Chondrocyte (in vitro differentiated cells): Measurements from ENCODE around the gene NLRP3. TPM values are rescaled to one million over a fixed set of nuclear protein-coding genes. Genes with fewer than 3 reads are reported as not detected.
"Not testable (repeated sequence)": the region's sequence is repeated elsewhere in the genome, so short reads cannot be mapped to it uniquely, and the experiment has no call there.

ENCODE experiments used
- DNase-seq: peaks from one replicate; pipeline ENCODE4 v3.0.0; 2021; ENCODE audit warnings: mixed read lengths, low spot score
- H3K27ac Mint-ChIP-seq: one replicate; pipeline ENCODE4 v1.8.0; 2021; ENCODE audit warnings: mild to moderate bottlenecking, moderate library complexity, mixed read lengths; ENCODE audit not compliant: unreplicated experiment
- H3K27me3 Mint-ChIP-seq: 2 replicates; pipeline ENCODE4 v1.8.0; 2021; ENCODE audit warnings: low read depth, mixed read lengths
- H3K36me3 Mint-ChIP-seq: 2 replicates; pipeline ENCODE4 v1.8.0; 2021; ENCODE audit warnings: low read depth, mixed read lengths
- H3K4me1 Mint-ChIP-seq: 2 replicates; pipeline ENCODE4 v1.8.0; 2021; ENCODE audit warnings: low read depth, mild to moderate bottlenecking, mixed read lengths
- H3K4me3 Mint-ChIP-seq: one replicate; pipeline ENCODE4 v1.8.0; 2021; ENCODE audit warnings: mild to moderate bottlenecking, moderate library complexity, mixed read lengths; ENCODE audit not compliant: unreplicated experiment
- H3K9me3 Mint-ChIP-seq: 2 replicates; pipeline ENCODE4 v1.8.0; 2021; ENCODE audit warnings: low read depth, mixed read lengths
- total RNA-seq: library from RNA; stranded (reverse); gene quantifications from 3 replicates; pipeline ENCODE4 v1.2.1, GENCODE V29; 2021
- TF ChIP-seq, protein P1 (sequence below): fragments of 200-600 bp; sonication (generic); IDR thresholded peaks from 2 replicates; pipeline ENCODE4 v1.5.0; 2021; ENCODE audit warnings: antibody characterized with exemption, mild to moderate bottlenecking, moderate library complexity

Gene NLRP3
- total RNA-seq, 1 donor from 2014 or later: 0.15 TPM

DNA sequence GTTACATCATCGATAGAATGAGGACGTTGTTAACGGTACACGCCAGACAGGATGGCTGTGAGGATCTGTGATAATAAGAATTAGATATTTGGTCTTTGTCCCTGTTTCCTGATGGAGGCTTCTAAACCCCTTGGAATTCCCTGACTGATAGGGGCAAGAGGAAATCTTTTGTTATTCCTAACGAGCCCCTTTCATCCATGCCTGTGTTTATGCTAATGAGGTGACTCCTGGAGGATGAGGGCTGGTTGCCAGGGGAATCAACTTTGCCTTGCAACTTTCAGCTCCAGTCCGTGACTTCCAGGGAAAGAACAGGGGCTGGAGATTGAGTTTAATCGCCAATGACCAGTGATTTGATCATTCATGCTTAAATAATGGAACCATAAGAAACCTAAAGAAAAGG, 39.3 kb upstream of the NLRP3 start:
- H3K36me3 Mint-ChIP-seq: peaks cover 8% of the 10 kb centered on the region
- no peak overlapping the region for H3K4me3 Mint-ChIP-seq
- H3K4me1 Mint-ChIP-seq: peaks cover 6% of the 10 kb centered on the region
- H3K27ac Mint-ChIP-seq: no peak overlapping the region
- H3K9me3 Mint-ChIP-seq: peaks cover 12% of the 10 kb centered on the region
- DNase-seq: no peak
- TF ChIP-seq, protein P1, sequence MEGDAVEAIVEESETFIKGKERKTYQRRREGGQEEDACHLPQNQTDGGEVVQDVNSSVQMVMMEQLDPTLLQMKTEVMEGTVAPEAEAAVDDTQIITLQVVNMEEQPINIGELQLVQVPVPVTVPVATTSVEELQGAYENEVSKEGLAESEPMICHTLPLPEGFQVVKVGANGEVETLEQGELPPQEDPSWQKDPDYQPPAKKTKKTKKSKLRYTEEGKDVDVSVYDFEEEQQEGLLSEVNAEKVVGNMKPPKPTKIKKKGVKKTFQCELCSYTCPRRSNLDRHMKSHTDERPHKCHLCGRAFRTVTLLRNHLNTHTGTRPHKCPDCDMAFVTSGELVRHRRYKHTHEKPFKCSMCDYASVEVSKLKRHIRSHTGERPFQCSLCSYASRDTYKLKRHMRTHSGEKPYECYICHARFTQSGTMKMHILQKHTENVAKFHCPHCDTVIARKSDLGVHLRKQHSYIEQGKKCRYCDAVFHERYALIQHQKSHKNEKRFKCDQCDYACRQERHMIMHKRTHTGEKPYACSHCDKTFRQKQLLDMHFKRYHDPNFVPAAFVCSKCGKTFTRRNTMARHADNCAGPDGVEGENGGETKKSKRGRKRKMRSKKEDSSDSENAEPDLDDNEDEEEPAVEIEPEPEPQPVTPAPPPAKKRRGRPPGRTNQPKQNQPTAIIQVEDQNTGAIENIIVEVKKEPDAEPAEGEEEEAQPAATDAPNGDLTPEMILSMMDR: no peak
- peaks cover 12% of the 10 kb centered on the region for H3K27me3 Mint-ChIP-seq

DNA sequence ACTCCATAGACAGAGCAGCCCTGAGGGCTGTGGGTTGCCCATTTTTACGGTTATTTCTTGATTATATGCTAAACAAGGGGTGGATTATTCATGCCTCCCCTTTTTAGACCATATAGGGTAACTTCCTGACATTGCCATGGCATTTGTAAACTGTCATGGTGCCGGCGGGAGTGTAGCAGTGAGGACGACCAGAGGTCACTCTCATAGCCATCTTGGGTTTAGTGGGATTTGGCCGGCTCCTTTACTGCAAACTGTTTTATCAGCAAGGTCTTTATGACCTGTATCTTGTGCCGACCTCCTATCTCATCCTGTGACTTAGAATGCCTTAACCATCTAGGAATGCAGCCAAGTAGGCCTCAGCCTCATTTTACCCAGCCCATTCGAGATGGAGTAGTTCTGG, 38.3 kb upstream of the NLRP3 start:
- peaks cover 12% of the 10 kb centered on the region for H3K9me3 Mint-ChIP-seq
- H3K36me3 Mint-ChIP-seq, H3K4me1 Mint-ChIP-seq, H3K27ac Mint-ChIP-seq, DNase-seq, H3K4me3 Mint-ChIP-seq: not testable (repeated sequence)
- peaks cover 12% of the 10 kb centered on the region for H3K27me3 Mint-ChIP-seq

DNA sequence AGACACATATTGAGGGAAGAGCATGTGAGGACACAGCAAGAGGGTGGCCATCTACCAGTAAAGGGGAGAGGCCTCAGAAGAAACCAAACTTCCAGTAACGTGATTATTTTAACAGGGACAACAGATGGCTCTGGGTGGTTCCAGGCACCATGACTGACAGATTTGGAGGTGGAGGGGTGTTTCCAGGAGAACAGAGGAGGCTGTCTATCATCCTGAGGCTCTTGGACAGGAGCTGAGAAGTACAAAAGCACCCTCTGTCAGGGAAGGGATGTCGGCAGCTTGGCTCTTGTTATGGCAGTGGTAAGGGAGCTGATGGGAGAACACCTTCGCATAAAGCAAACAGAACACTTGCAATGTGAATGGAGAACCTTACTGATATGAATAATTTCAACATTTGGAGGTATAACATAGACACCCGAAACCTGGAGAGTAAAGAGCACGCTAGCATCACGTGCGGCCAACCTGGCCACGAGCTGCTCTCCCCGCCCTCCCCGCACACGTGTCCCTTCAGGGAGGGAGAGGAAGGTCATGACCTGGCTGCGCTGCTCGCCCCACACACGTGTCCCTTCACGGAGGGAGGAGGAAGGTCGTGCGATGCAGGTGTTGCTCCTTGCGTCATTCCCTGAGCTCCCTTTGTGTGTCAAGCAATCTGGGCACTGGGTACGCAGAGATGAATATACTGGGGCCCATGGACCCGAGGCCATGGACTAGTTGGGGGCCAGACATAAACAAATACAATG, 37.5 kb upstream of the NLRP3 start:
- Mint-ChIP-seq H3K36me3 (peaks cover 8% of the 10 kb centered on the region), H3K4me1 (peaks cover 2% of the 10 kb centered on the region)

DNA sequence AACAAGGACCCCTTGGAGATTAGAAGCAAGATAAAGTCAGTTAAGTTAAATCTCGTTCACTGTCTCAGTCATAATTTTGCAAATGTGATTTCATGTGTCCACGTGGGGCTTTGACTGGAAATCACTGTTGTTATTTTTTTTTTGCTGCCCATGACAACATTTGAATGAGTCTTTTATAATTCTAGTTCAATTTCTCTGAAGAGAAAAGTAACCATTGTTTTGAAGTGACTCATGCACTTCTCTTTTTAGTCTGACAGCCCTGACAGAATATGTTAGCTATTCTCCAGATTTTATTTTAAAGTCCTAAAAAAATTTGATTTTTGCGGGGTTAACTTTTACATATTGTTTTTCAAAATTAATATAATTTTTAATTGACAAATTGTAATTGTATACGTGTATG, 30.7 kb upstream of the NLRP3 start:
- TF ChIP-seq, protein P1: no peak
- DNase-seq: no peak
- Mint-ChIP-seq H3K4me3 (no peak overlapping the region), H3K27me3 (peaks cover 3% of the 10 kb centered on the region), H3K4me1 (peaks cover 8% of the 10 kb centered on the region), H3K9me3 (no peaks in the 10 kb centered on the region), H3K27ac (no peak overlapping the region), H3K36me3 (no peaks in the 10 kb centered on the region)

More for the DNA sequence above, 37.5 kb upstream of the NLRP3 start:
- DNase-seq: no peak
- Mint-ChIP-seq H3K9me3 (peaks cover 12% of the 10 kb centered on the region), H3K27ac (no peak overlapping the region), H3K4me3 (no peak overlapping the region), H3K27me3 (peaks cover 12% of the 10 kb centered on the region)
- TF ChIP-seq, protein P1: no peak

DNA sequence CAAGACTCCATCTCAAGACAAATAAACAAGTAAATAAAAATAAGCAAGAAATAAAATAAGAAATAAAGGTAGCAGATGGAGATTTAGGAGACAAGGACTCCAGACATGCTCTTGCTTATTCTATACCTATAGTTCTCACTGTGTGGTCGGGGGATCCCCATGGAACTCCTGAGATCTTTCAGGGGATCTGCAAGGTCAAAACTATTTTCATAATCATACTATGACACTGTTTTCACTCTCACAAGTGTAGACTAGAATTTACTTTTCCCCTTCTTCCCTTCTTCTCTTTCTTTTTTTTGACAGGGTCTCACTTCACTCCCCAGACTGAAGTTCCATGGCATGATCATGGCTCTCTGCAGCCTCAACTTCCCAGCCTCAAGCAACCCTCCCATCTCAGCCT, 29.8 kb upstream of the NLRP3 start:
- Mint-ChIP-seq H3K4me1 (peaks cover 9% of the 10 kb centered on the region), H3K27me3 (peaks cover 3% of the 10 kb centered on the region), H3K36me3 (no peaks in the 10 kb centered on the region), H3K27ac (no peak overlapping the region), H3K4me3 (no peak overlapping the region), H3K9me3 (no peaks in the 10 kb centered on the region)
- no peak for DNase-seq
- TF ChIP-seq, protein P1: no peak

DNA sequence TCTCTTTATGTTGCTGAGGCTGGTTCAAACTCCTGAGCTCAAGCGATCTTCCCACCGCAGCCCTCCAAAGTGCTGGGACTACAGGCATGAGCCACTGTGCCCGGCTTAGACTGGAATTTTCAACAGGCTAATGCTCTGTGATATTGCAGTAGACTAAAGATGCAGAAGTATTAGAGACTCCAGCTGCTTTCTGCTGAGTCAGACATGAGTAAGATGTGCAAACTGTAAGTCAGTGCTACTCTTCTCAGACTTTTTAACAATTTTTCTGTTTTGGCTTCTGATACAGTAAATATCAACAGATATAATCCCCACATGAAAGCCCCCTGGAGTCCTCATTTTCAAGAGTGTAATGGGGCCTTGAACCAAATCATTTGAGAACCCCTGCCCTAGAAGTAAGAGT, 29.3 kb upstream of the NLRP3 start:
- Mint-ChIP-seq H3K9me3 (no peaks in the 10 kb centered on the region), H3K4me1 (peaks cover 9% of the 10 kb centered on the region), H3K36me3 (no peaks in the 10 kb centered on the region), H3K27ac (no peak overlapping the region), H3K4me3 (no peak overlapping the region), H3K27me3 (peaks cover 3% of the 10 kb centered on the region)
- DNase-seq: no peak
- TF ChIP-seq, protein P1: no peak
